GM12864 (cell line): ENCODE measurements around the gene CCDC183.

ENCODE experiments used
- DNase-seq: peaks from one replicate; pipeline ENCODE4 v3.0.0-alpha.2; 2011; ENCODE audit warnings: low read depth
- H3K4me3 ChIP-seq: 2 replicates; pipeline ENCODE4 v1.5.1; 2011; ENCODE audit warnings: mild to moderate bottlenecking, low read depth, low read length, control low read depth
- CTCF ChIP-seq: IDR thresholded peaks from 2 replicates; pipeline ENCODE4 v1.5.1; 2011; ENCODE audit warnings: low read depth, mild to moderate bottlenecking, moderate library complexity, low read length, control low read depth, inconsistent platforms; ENCODE audit errors: missing control alignments

Gene CCDC183

DNA sequence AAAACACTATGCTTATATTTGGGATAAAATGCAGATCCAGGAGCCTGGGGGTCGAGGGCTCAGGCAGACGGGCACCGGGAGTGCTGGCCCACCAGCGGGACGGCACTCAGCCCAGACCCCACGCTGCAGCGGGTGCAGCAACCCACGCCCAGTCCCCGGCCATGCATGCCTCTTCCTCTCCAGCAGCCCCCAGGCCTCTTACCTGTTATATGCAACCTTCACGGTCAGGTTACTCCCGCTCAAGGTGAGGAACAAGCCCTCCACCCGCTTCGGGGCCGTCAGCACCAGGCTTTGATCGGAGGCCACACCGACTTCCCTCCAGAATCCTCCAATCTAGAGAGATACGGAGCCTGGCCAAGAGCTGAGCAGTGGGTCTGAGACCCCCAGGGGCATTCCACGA, 39.3 kb upstream of the CCDC183 start:
- TF ChIP-seq CTCF = no peak
- DNase-seq = no peak
- no peak overlapping the region for H3K4me3 ChIP-seq

- no peak overlapping the region for H3K4me3 ChIP-seq
- no peak for DNase-seq
- TF ChIP-seq CTCF = no peak
Observed at GRCh38 chr9:136757328-136757727, 38.8 kb upstream of the CCDC183 start.

DNA sequence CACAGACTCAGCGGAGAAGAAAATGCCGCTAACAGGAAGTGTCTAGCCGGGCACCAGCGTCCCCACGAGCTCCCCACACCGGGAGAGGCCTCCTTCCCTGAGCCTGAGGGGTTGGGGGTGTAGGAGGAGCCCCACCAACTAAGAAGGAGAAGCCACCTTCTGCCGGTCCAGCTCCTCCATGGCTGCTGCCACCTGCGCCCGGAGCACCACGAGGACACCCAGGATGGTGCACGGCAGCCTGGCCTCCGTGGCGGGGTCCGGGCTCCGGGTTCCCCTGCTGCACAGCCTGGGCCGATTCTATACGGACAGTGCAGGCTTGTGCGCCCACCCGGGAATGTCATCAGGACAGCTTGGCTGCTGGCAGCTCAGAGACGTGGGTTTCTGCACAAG, 38.4 kb upstream of the CCDC183 start:
- no peak for DNase-seq
- H3K4me3 ChIP-seq = no peak overlapping the region
- TF ChIP-seq CTCF = no peak

DNA sequence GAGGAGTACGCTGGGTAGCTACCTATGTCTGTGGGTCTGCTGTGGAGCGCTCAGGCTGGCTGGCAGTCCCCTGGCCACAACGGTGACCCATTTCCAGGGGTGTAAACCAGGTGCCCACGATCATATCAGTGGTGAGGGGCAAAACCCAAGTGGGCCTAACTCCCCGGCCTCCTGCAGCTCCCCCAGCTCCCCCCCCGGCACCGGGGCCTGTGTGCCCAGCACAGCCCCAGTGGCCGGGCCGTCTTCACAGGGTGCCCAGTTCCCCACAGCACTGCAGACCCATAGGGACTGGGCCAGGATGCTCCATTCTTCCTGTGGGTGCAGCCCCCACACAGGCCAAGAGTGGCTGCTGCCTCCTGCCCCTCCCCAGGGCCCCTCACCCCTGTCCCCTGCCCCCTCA, 37.1 kb upstream of the CCDC183 start:
- H3K4me3 ChIP-seq = no peak overlapping the region
- no peak for TF ChIP-seq CTCF
- DNase-seq = no peak

DNA sequence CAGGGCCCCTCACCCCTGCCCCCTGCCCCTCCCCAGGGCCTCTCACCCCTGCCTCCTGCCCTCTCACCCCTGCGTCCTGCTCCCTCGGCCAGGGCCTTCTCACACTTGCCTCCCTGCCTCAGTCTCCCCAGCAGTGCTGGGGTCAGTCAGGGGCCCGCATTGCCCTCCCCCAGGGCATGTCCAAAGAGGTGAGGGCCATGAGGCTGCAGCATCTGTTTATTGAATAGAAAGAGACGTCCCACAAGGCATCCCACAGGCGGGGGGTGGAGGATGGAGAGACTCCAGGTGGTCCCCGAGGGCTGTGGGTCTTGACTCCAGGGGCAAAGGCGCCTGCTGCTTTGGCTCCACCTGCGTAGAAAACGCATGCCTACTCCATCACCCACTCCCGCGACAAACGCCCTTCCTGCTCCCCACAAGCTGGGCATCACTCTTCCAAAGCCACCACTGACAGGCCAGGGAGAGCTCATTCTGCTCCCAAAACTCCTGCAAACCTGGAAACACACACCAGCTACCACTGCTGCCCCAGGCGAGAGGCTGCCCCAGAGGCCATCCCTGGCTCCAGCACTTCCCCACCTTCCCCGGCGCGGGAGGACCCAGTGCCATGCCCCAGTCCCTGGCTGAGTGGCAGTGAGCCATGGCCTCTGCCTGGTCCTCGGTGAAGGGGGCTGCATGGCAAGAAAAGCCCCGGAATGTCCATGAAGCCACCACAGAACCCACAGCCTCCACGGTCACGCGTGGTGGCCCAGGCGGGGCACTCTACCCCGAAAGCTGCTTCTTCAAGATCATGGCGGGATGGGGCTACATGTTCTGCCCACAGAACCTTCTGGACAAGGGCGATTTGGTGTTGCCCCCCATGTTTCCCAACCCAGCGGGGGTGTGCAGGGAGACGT, 36.5 kb upstream of the CCDC183 start:
- no peak for TF ChIP-seq CTCF
- H3K4me3 ChIP-seq = no peak overlapping the region
- no peak for DNase-seq

GRCh38 chr9:136760424-136760823, 35.7 kb upstream of the CCDC183 start:
- no peak for TF ChIP-seq CTCF
- no peak for DNase-seq
- H3K4me3 ChIP-seq = no peak overlapping the region
